K562 (cell line): ENCODE results near the gene OR5B21. TPM values are rescaled to one million over a fixed set of nuclear protein-coding genes. Genes with fewer than 3 reads are reported as not detected.

Experiments used
- ATAC-seq: fragments of 200-7000 bp; cut with Tn5 transposase; 3 replicates; pipeline ENCODE4 v1.9.1; 2020; ENCODE audit warnings: moderate library complexity
- BruUV-seq: library from RNA; stranded (reverse); fragments of 400-500 nt; replicated peaks from 2 replicates; lab custom pipeline; 2021; lab: Mats Ljungman, UMichigan
- CTCF ChIA-PET: fragments of 300-600 bp; formaldehyde crosslinking; extraction: SDS; loops from one replicate; lab custom pipeline; 2021; ENCODE audit warnings: low intra/inter-chr PET ratio; lab: Yijun Ruan, JAX
- POLR2A ChIA-PET: fragments of 300-600, 350-650 bp; sonication (Branson Sonifier 250); formaldehyde crosslinking; extraction: SDS; loops from one replicate; lab custom pipeline; 2021; ENCODE audit warnings: antibody characterized with exemption, inconsistent platforms; lab: Yijun Ruan, JAX
- DNase-seq, 4 experiments: peaks; one replicate each; pipeline versions ENCODE4 v3.0.0 to v3.0.0-alpha.2; 2011 to 2018; ENCODE audit warnings: low spot score in 3 of 4, mixed read lengths in 3 of 4; ENCODE audit errors: extremely low read depth in 1 of 4
- FAIRE-seq: peaks from 2 replicates; lab custom pipeline; 2011; peaks lifted over from hg19 to GRCh38; lab: Jason Lieb, UNC
- H2AFZ ChIP-seq: 2 replicates; pipeline ENCODE4 v1.6.0; 2011; ENCODE audit warnings: low read depth, low read length, control low read depth, inconsistent platforms
- H3K27ac ChIP-seq: fragments of 200-600 bp; 3 replicates; pipeline ENCODE4 v1.8.0; 2011; ENCODE audit warnings: low read depth, mild to moderate bottlenecking, control low read depth, inconsistent platforms, low read length, moderate library complexity, mixed read lengths; ENCODE audit errors: extremely low read depth
- H3K27me3 ChIP-seq, 2 experiments: fragments of 300-600 bp in 1 of 2; 2 replicates in 1 of 2; 3 replicates in 1 of 2; pipeline versions ENCODE4 v1.6.0 to v1.8.0; 2011; ENCODE audit warnings: inconsistent platforms in 2 of 2, low read length in 2 of 2, mild to moderate bottlenecking in 1 of 2, mixed read lengths in 1 of 2, moderate library complexity in 1 of 2; ENCODE audit not compliant: control insufficient read depth in 2 of 2, insufficient read depth in 2 of 2
- H3K36me3 ChIP-seq: fragments of 300-600 bp; 3 replicates; pipeline ENCODE4 v1.8.0; 2011; ENCODE audit warnings: mild to moderate bottlenecking, low read length, inconsistent platforms; ENCODE audit not compliant: control insufficient read depth, insufficient read depth
- H3K4me1 ChIP-seq, 2 experiments: fragments of 200-600 bp in 1 of 2; replicated peaks in 1 of 2; 2 replicates in 1 of 2; 3 replicates in 1 of 2; pipeline versions ENCODE4 v1.5.1 to v1.8.0; 2011; ENCODE audit warnings: inconsistent platforms in 2 of 2, low read length in 2 of 2, mild to moderate bottlenecking in 1 of 2, mixed read lengths in 1 of 2, moderate library complexity in 1 of 2; ENCODE audit not compliant: control insufficient read depth in 2 of 2, insufficient read depth in 2 of 2
- H3K4me2 ChIP-seq: 2 replicates; pipeline ENCODE4 v1.6.1; 2011; ENCODE audit warnings: low read length, control low read depth, inconsistent platforms, mixed read lengths; ENCODE audit not compliant: insufficient read depth
- H3K4me3 ChIP-seq: fragments of 200-600 bp; sonication (generic), shearing (Covaris generic); 2 replicates; pipeline ENCODE4 v1.5.1; 2016; ENCODE audit warnings: control low read depth, inconsistent platforms
- H3K79me2 ChIP-seq: fragments of 200-600 bp; 3 replicates; pipeline ENCODE4 v1.8.0; 2011; ENCODE audit warnings: low read length, inconsistent platforms; ENCODE audit not compliant: control insufficient read depth, insufficient read depth
- H3K9ac ChIP-seq, 2 experiments: 2 replicates each; pipeline versions ENCODE4 v1.6.0 to v1.6.1; 2011; ENCODE audit warnings: low read depth in 2 of 2, low read length in 2 of 2, control low read depth in 1 of 2, inconsistent platforms in 1 of 2, mild to moderate bottlenecking in 1 of 2, mixed read lengths in 1 of 2; ENCODE audit not compliant: insufficient read depth in 1 of 2
- H3K9me1 ChIP-seq: one replicate; pipeline ENCODE4 v1.6.0; 2011; ENCODE audit warnings: inconsistent platforms, mild to moderate bottlenecking, low read length, moderate library complexity; ENCODE audit not compliant: control insufficient read depth, insufficient read depth
- H3K9me3 ChIP-seq: replicated peaks from 2 replicates; pipeline ENCODE4 v1.5.1; 2011; ENCODE audit warnings: low read depth, low read length, inconsistent platforms; ENCODE audit not compliant: control insufficient read depth, insufficient read depth
- H4K20me1 ChIP-seq: replicated peaks from 2 replicates; pipeline ENCODE4 v1.6.1; 2011; ENCODE audit warnings: low read length, inconsistent platforms, mixed read lengths; ENCODE audit not compliant: control insufficient read depth, insufficient read depth
- EHMT2 ChIP-seq: fragments of 450-650 bp; IDR thresholded peaks from 2 replicates; pipeline ENCODE4 v1.6.1; 2018; ENCODE audit warnings: antibody characterized with exemption
- HMG20A ChIP-seq: fragments of 450-650 bp; formaldehyde crosslinking; conservative IDR thresholded peaks from 2 replicates; pipeline ENCODE4 v1.4.0; 2020; ENCODE audit warnings: mild to moderate bottlenecking, mixed read lengths
- ILK ChIP-seq: fragments of 450-650 bp; IDR thresholded peaks from 2 replicates; pipeline ENCODE4 v1.6.1; 2016; ENCODE audit warnings: missing genetic modification characterization, low read depth, mild to moderate bottlenecking, missing compliant biosample characterization, moderate library complexity, borderline replicate concordance
- LCOR ChIP-seq: sonication (generic); formaldehyde crosslinking; IDR thresholded peaks from 2 replicates; pipeline ENCODE4 v1.8.0; 2022; ENCODE audit warnings: mild to moderate bottlenecking, missing genetic modification reagents
- ZNF75A ChIP-seq: fragments of 450-650 bp; formaldehyde crosslinking; IDR thresholded peaks from 2 replicates; pipeline ENCODE4 v1.4.0; 2020; ENCODE audit warnings: mild to moderate bottlenecking
- WGBS: fragments of 100-300 bp; shearing (Covaris generic); methylation state at CpG from one replicate; pipeline ENCODE4 v1.1.6; 2016; ENCODE audit warnings: low coverage, mixed read lengths; ENCODE audit not compliant: insufficient coverage; ENCODE audit errors: missing lambda C conversion rate; 5-methylcytosine and 5-hydroxymethylcytosine counted together
- in situ Hi-C: fragments of 300-500 bp; cut with MboI; formaldehyde crosslinking; loops from 4 replicates; pipeline ENCODE4 v1.15.0; 2018; ENCODE audit warnings: inconsistent platforms, mixed read lengths
- intact Hi-C: fragments of 100-400 bp; cut with micrococcal nuclease; formaldehyde crosslinking; loops from 2 replicates; pipeline ENCODE4 v1.14.2; 2022
- polyA plus RNA-seq, 8 experiments: library from polyadenylated mRNA; depleted of rRNA in 4 of 8; stranded (reverse) in 5 of 8; unstranded in 3 of 8; fragments of >200 nt; fragmentation: Nextera tagmentation in 2 of 8; fragmentation: Illumina TruSeq in 1 of 8; extraction: Ambion mirVana in 2 of 8; extraction: Trizol in 1 of 8; gene quantifications; 2 replicates each; pipeline versions ENCODE4 v1.2.1 to v1.2.3, GENCODE V29; 2011 to 2014; ENCODE audit warnings: inconsistent platforms in 1 of 8, missing spikeins in 1 of 8
- total RNA-seq, 7 experiments: library from RNA; depleted of rRNA in 6 of 7; stranded (reverse); fragments of >200 nt in 6 of 7; fragmentation: Illumina TruSeq in 2 of 7; extraction: Trizol in 2 of 7; gene quantifications; 2 replicates each; pipeline versions ENCODE4 v1.2.1 to v1.2.3, GENCODE V29; 2011 to 2021; ENCODE audit warnings: low replicate concordance in 1 of 7
- TF ChIP-seq, protein P1 (sequence below): IDR thresholded peaks from 2 replicates; pipeline ENCODE4 v1.6.1; 2011; ENCODE audit warnings: borderline replicate concordance, low read depth, mild to moderate bottlenecking, moderate library complexity, low read length; ENCODE audit not compliant: insufficient read depth, poor library complexity, severe bottlenecking
- TF ChIP-seq, protein P2 (sequence below): IDR thresholded peaks from 2 replicates; pipeline ENCODE4 v1.6.1; 2014; ENCODE audit warnings: antibody characterized with exemption
- TF ChIP-seq, protein P3 (sequence below): fragments of 250-450 bp; sonication (Bioruptor Pico); IDR thresholded peaks from 2 replicates; pipeline ENCODE4 v1.4.0; 2020
- TF ChIP-seq, protein P4 (sequence below): fragments of 450-650 bp; IDR thresholded peaks from 2 replicates; pipeline ENCODE4 v1.6.1; 2016; ENCODE audit warnings: mild to moderate bottlenecking

OR5B21 gene
- total and polyA plus RNA-seq, 9 of the 15 experiments (the other 6 are each of a cell fraction or from before 2014, with no cell fraction given): not detected

DNA sequence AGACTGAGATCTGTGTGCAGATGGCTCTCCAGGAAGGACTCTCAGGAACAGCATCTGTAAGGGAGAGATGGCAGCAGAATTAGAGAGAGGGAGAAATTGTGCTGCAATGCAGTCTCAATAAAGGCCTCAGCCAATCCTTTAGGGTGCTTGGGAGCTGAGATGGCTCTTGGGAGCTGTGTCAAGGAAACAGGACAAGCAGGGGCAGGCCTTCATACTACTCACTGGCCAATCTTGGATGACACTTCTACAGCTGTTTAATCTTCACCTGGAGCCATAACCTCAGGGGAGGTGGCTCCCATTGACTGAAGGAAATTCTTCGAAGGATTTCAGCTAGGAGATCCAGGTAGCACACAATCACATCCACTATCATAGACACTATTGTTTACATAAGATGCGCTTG lies 10.0 kb downstream of the OR5B21 start (continued):
- TF ChIP-seq, protein P1, sequence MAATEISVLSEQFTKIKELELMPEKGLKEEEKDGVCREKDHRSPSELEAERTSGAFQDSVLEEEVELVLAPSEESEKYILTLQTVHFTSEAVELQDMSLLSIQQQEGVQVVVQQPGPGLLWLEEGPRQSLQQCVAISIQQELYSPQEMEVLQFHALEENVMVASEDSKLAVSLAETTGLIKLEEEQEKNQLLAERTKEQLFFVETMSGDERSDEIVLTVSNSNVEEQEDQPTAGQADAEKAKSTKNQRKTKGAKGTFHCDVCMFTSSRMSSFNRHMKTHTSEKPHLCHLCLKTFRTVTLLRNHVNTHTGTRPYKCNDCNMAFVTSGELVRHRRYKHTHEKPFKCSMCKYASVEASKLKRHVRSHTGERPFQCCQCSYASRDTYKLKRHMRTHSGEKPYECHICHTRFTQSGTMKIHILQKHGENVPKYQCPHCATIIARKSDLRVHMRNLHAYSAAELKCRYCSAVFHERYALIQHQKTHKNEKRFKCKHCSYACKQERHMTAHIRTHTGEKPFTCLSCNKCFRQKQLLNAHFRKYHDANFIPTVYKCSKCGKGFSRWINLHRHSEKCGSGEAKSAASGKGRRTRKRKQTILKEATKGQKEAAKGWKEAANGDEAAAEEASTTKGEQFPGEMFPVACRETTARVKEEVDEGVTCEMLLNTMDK: no peak
- TF ChIP-seq LCOR (CRISPR knock-in tag) (no peak), HMG20A (CRISPR knock-in tag) (no peak), ILK (no peak)

DNA sequence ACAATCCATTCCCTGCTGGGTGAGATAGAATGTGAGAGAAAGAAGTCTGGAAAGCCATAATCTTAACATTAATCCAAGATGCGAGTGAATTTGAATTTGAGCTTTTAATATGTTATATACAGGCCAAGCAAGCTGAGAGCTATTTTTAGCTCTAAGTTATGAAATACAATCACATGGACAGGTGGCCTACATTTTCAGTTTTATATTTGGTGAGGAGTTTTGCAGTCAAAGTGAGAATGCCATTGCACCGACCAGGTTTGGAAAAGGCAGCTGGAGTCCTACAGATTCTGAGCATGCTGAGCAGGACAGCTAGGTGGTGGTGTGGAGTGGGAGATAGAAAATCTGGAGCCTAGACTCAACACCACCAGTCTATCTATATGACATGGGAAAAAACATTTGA lies 12.0 kb downstream of the OR5B21 start:
- in situ Hi-C loops: no loop called here
- 0% methylated on average over 2 of the region's 2 CpGs for WGBS
- Histone ChIP-seq H3K27me3 (no peaks in the 10 kb centered on the region; a peak in 1 of 5 replicates), H3K9me3 (no peaks in the 10 kb centered on the region), H3K27ac (no peak overlapping the region), H2AFZ (no peak overlapping the region), H3K4me1 (no peaks in the 10 kb centered on the region), H3K9me1 (no peaks in the 10 kb centered on the region), H3K79me2 (no peaks in the 10 kb centered on the region), H3K9ac (no peak overlapping the region), H3K36me3 (no peaks in the 10 kb centered on the region), H3K4me2 (no peak overlapping the region), H4K20me1 (no peaks in the 10 kb centered on the region), H3K4me3 (no peak overlapping the region)
- CTCF ChIA-PET: interaction anchor here (0.6 kb wide), 1 partner anchor 134 kb away, joined by 3 read pairs; no protein-coding TSS in a partner anchor
- no TSS peak for BruUV-seq
- DNase-seq (no peak), ATAC-seq (no peak), FAIRE-seq (no peak)
- intact Hi-C loops: no loop called here
- POLR2A ChIA-PET: interaction anchor here (0.7 to 1.0 kb wide), 2 partner anchors 15 to 40 kb away, joined by 3 to 4 read pairs; no protein-coding TSS in a partner anchor
- TF ChIP-seq, protein P2, sequence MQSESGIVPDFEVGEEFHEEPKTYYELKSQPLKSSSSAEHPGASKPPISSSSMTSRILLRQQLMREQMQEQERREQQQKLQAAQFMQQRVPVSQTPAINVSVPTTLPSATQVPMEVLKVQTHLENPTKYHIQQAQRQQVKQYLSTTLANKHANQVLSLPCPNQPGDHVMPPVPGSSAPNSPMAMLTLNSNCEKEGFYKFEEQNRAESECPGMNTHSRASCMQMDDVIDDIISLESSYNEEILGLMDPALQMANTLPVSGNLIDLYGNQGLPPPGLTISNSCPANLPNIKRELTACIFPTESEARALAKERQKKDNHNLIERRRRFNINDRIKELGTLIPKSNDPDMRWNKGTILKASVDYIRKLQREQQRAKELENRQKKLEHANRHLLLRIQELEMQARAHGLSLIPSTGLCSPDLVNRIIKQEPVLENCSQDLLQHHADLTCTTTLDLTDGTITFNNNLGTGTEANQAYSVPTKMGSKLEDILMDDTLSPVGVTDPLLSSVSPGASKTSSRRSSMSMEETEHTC: no peak
- TF ChIP-seq, protein P3, sequence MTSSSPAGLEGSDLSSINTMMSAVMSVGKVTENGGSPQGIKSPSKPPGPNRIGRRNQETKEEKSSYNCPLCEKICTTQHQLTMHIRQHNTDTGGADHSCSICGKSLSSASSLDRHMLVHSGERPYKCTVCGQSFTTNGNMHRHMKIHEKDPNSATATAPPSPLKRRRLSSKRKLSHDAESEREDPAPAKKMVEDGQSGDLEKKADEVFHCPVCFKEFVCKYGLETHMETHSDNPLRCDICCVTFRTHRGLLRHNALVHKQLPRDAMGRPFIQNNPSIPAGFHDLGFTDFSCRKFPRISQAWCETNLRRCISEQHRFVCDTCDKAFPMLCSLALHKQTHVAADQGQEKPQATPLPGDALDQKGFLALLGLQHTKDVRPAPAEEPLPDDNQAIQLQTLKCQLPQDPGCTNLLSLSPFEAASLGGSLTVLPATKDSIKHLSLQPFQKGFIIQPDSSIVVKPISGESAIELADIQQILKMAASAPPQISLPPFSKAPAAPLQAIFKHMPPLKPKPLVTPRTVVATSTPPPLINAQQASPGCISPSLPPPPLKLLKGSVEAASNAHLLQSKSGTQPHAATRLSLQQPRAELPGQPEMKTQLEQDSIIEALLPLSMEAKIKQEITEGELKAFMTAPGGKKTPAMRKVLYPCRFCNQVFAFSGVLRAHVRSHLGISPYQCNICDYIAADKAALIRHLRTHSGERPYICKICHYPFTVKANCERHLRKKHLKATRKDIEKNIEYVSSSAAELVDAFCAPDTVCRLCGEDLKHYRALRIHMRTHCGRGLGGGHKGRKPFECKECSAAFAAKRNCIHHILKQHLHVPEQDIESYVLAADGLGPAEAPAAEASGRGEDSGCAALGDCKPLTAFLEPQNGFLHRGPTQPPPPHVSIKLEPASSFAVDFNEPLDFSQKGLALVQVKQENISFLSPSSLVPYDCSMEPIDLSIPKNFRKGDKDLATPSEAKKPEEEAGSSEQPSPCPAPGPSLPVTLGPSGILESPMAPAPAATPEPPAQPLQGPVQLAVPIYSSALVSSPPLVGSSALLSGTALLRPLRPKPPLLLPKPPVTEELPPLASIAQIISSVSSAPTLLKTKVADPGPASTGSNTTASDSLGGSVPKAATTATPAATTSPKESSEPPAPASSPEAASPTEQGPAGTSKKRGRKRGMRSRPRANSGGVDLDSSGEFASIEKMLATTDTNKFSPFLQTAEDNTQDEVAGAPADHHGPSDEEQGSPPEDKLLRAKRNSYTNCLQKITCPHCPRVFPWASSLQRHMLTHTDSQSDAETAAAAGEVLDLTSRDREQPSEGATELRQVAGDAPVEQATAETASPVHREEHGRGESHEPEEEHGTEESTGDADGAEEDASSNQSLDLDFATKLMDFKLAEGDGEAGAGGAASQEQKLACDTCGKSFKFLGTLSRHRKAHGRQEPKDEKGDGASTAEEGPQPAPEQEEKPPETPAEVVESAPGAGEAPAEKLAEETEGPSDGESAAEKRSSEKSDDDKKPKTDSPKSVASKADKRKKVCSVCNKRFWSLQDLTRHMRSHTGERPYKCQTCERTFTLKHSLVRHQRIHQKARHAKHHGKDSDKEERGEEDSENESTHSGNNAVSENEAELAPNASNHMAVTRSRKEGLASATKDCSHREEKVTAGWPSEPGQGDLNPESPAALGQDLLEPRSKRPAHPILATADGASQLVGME (CRISPR knock-in tag): no peak
- no peak for TF ChIP-seq ZNF75A (CRISPR knock-in tag)
- TF ChIP-seq, protein P4, sequence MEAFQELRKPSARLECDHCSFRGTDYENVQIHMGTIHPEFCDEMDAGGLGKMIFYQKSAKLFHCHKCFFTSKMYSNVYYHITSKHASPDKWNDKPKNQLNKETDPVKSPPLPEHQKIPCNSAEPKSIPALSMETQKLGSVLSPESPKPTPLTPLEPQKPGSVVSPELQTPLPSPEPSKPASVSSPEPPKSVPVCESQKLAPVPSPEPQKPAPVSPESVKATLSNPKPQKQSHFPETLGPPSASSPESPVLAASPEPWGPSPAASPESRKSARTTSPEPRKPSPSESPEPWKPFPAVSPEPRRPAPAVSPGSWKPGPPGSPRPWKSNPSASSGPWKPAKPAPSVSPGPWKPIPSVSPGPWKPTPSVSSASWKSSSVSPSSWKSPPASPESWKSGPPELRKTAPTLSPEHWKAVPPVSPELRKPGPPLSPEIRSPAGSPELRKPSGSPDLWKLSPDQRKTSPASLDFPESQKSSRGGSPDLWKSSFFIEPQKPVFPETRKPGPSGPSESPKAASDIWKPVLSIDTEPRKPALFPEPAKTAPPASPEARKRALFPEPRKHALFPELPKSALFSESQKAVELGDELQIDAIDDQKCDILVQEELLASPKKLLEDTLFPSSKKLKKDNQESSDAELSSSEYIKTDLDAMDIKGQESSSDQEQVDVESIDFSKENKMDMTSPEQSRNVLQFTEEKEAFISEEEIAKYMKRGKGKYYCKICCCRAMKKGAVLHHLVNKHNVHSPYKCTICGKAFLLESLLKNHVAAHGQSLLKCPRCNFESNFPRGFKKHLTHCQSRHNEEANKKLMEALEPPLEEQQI: no peak
- no peak for TF ChIP-seq EHMT2
